GM21423 (cell line): ENCODE data around the gene SIX5.
"Not testable (repeated sequence)": the region's sequence is repeated elsewhere in the genome, so short reads cannot be mapped to it uniquely, and the experiment has no call there.

Experiments used
- ATAC-seq: cut with Tn5 transposase; IDR thresholded peaks from one replicate; pipeline ENCODE4 v1.9.1; 2021; ENCODE audit warnings: mild to moderate bottlenecking, moderate library complexity; ENCODE audit not compliant: unreplicated experiment

SIX5 gene

GRCh38 chr19:45761714-45762113 lies 7.3 kb downstream of the SIX5 start:
- no peak for ATAC-seq

GRCh38 chr19:45758921-45759320 lies 10.1 kb downstream of the SIX5 start:
- no peak for ATAC-seq

- no peak for ATAC-seq
Measured at GRCh38 chr19:45757695-45758094, 11.4 kb downstream of the SIX5 start.

- no peak for ATAC-seq
Measured at GRCh38 chr19:45754323-45754722, 14.7 kb downstream of the SIX5 start.

- ATAC-seq = no peak
Measured at GRCh38 chr19:45753548-45753947, 15.5 kb downstream of the SIX5 start.

- ATAC-seq = no peak
Measured at GRCh38 chr19:45752639-45753038, 16.4 kb downstream of the SIX5 start.

GRCh38 chr19:45751483-45751882 lies 17.6 kb downstream of the SIX5 start:
- ATAC-seq = not testable (repeated sequence)

- ATAC-seq = no peak
Measured at GRCh38 chr19:45747513-45747912, 21.5 kb downstream of the SIX5 start.

- no peak for ATAC-seq
Measured at GRCh38 chr19:45746866-45747265, 22.2 kb downstream of the SIX5 start.

- ATAC-seq = no peak
Measured at GRCh38 chr19:45745606-45746005, 23.4 kb downstream of the SIX5 start.

GRCh38 chr19:45742969-45743368 lies 26.1 kb downstream of the SIX5 start:
- ATAC-seq = no peak

- no peak for ATAC-seq
Measured at GRCh38 chr19:45739498-45740439, 29.3 kb downstream of the SIX5 start.

- no peak for ATAC-seq
Measured at GRCh38 chr19:45733160-45733810, 35.8 kb downstream of the SIX5 start, which contains the start of gene MEIOSIN. MEIOSIN (plus strand) TSS chr19:45733439; CDS start chr19:45735377, 1,938 bp downstream.

- ATAC-seq = peak; percentile 92
Measured at GRCh38 chr19:45730368-45731288, 38.4 kb downstream of the SIX5 start, which contains the start of gene FBXO46. FBXO46 (minus strand) TSS chr19:45730896; CDS start chr19:45713495, 17,401 bp downstream.

- ATAC-seq = no peak
Measured at GRCh38 chr19:45729800-45730290, 39.2 kb downstream of the SIX5 start.

GRCh38 chr19:45728683-45729082 lies 40.4 kb downstream of the SIX5 start:
- ATAC-seq = not testable (repeated sequence)

- ATAC-seq = not testable (repeated sequence)
Measured at GRCh38 chr19:45720065-45720464, 49.0 kb downstream of the SIX5 start.

GRCh38 chr19:45717983-45718650 lies 50.9 kb downstream of the SIX5 start:
- no peak for ATAC-seq

GRCh38 chr19:45717131-45717982 lies 51.7 kb downstream of the SIX5 start:
- peak; percentile 90 for ATAC-seq
